GM18951 (cell line): Measurements from ENCODE around the gene CHID1.

Experiments
- POLR2A ChIP-seq: IDR thresholded peaks from 4 replicates; pipeline ENCODE4 v1.6.1; 2011; ENCODE audit warnings: mild to moderate bottlenecking; ENCODE audit not compliant: insufficient read length, insufficient read depth; ENCODE audit errors: extremely low read depth
- in situ Hi-C: fragments of 300-500 bp; cut with MboI; formaldehyde crosslinking; loops from one replicate; pipeline ENCODE4 v1.12.0; 2022; ENCODE audit warnings: low sequenced_read_pairs, mixed read lengths, inconsistent platforms; ENCODE audit not compliant: unreplicated experiment

Gene CHID1

GRCh38 chr11:926341-926916 is 15.8 kb upstream of the CHID1 start:
- TF ChIP-seq POLR2A, result no peak
- in situ Hi-C loops, result no loop called here

DNA sequence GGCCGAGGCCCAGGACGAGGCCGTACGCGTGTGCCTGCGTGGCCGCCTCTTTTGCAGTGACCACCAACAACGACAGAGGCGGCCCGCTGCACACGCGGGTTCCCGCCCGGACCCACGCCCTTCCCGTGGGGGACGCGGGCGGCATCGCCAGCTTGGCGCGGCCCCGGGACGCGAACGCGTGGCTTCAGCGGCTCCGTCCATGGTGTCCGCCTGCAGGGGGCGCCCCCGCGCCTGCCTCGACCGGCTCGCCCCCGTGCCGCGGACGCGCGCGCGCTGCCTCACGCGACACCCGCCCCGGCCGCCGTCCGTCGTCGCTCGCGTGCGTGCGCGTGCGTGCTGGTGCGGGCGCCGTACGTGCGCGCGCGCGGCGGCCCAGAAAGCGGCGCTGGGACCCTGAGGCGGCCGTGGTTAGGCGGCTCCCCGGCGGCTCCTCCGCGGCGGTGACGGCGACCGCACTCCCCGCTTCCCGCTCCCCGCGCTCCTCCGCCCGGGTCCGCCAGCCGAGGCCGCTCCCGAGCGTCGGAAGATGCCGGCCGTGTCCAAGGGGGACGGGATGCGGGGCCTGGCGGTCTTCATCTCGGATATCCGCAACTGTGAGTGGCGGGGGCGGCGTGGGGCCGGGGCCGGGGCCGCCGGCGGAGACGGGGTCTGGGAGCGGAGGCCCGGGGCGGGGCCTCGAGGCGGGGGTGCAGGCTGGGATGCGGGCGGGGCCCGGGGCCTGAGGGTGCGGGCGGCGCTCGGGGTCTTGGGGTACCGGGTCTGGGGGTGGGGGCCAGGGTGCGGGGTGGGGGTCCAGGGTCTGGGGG is 15.1 kb upstream of the CHID1 start, which contains the start of gene AP2A2:
AP2A2 (plus strand) TSS at position 375 of the 806 bp plus-strand sequence; CDS start at position 527, 152 bp downstream.
- in situ Hi-C loops, result no loop called here
- peak; percentile 86 for TF ChIP-seq POLR2A

DNA sequence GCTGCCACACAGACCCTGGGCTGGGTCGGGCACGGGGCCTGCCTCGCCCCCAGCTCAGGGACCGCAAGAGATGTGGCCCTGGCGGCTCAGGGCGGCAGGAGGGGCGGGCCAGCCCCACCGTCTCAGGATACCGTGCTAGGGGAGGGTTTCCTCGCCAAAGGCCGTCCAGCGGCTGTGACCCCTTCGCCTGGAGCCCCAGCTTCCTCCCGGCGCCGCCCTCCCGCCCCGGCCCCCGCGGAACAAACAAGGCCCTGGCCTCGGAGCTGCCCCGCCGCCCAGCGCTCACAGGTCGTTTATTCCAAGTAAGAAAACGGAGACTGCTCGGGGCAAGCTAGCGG is 14.5 kb upstream of the CHID1 start:
- in situ Hi-C loops, result no loop called here
- TF ChIP-seq POLR2A, result no peak

GRCh38 chr11:924406-925157 is 14.0 kb upstream of the CHID1 start:
- in situ Hi-C loops, result no loop called here

GRCh38 chr11:923691-924405 is 13.2 kb upstream of the CHID1 start:
- in situ Hi-C loops, result no loop called here
- no peak for TF ChIP-seq POLR2A

More at GRCh38 chr11:924406-925157, 14.0 kb upstream of the CHID1 start:
- TF ChIP-seq POLR2A, result no peak

- no peak for TF ChIP-seq POLR2A
- in situ Hi-C loops, result no loop called here
These were observed 11.5 kb upstream of the CHID1 start for GRCh38 chr11:921921-922678.

DNA sequence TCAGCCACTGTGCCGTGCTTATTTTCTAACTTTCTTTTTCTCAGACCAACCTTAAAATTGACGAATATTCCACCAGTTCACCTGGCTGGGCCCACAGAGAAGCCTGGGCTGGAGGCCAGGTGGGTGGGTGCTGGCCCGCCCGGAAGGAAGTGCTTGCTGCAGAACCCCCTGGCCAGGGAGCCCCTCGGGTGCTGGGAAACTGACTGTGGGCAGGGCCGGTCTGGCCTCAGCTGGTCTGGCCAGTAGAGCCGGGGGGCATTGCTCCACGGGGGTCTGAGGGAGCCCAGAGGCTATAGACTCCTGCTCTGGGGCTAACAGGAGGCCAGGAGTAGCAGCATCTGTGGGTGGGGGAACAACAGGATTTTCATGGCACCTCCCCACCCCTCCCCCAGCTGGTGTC is 6.8 kb upstream of the CHID1 start:
- no peak for TF ChIP-seq POLR2A
- in situ Hi-C loops, result no loop called here

GRCh38 chr11:914747-915501 is 4.3 kb upstream of the CHID1 start:
- no peak for TF ChIP-seq POLR2A
- in situ Hi-C loops, result no loop called here

GRCh38 chr11:914204-914603 is 3.6 kb upstream of the CHID1 start:
- in situ Hi-C loops, result no loop called here
- no peak for TF ChIP-seq POLR2A

DNA sequence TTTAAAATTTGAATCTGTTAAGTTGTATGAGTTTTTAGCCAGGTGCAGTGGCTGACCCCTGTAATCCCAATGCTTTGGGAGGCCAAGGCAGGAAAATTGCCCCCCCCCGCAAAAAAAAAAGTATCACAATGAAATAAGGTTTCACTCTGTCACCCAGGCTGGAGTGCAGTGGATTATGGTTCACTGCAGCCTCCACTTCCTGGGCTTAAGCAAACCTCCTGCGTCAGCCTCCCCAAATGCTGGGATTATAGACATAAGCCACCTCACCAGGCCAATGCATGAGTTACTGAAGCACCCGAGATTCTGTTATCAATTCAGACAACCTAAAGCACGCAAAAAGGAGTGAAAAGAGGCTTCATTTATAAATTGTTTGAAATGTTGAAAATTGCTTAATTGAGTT is 2.4 kb upstream of the CHID1 start:
- TF ChIP-seq POLR2A, result no peak
- in situ Hi-C loops, result no loop called here

- in situ Hi-C loops, result no loop called here
- no peak for TF ChIP-seq POLR2A
These were observed 1.7 kb upstream of the CHID1 start for GRCh38 chr11:912266-912665.

GRCh38 chr11:911890-912219 is 1.2 kb upstream of the CHID1 start:
- in situ Hi-C loops, result no loop called here
- no peak for TF ChIP-seq POLR2A
